ENCODE data around the gene TENM3.

GRCh38 chr4:182276210-182277109 lies 33.3 kb downstream of the TENM3 start:
- no peak for TF ChIP-seq EZH2 (optimal IDR thresholded peaks at IDR 0.05; ENCODE audit: low read depth, low read length)
- TF ChIP-seq, protein P1, sequence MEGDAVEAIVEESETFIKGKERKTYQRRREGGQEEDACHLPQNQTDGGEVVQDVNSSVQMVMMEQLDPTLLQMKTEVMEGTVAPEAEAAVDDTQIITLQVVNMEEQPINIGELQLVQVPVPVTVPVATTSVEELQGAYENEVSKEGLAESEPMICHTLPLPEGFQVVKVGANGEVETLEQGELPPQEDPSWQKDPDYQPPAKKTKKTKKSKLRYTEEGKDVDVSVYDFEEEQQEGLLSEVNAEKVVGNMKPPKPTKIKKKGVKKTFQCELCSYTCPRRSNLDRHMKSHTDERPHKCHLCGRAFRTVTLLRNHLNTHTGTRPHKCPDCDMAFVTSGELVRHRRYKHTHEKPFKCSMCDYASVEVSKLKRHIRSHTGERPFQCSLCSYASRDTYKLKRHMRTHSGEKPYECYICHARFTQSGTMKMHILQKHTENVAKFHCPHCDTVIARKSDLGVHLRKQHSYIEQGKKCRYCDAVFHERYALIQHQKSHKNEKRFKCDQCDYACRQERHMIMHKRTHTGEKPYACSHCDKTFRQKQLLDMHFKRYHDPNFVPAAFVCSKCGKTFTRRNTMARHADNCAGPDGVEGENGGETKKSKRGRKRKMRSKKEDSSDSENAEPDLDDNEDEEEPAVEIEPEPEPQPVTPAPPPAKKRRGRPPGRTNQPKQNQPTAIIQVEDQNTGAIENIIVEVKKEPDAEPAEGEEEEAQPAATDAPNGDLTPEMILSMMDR (IDR thresholded peaks at IDR 0.05; ENCODE audit: low read length), result no peak

All from MM.1S (cell line).